ENCODE data around the gene HADH.
"Not testable (repeated sequence)": the region's sequence is repeated elsewhere in the genome, so short reads cannot be mapped to it uniquely, and the experiment has no call there.

The HADH gene

DNA sequence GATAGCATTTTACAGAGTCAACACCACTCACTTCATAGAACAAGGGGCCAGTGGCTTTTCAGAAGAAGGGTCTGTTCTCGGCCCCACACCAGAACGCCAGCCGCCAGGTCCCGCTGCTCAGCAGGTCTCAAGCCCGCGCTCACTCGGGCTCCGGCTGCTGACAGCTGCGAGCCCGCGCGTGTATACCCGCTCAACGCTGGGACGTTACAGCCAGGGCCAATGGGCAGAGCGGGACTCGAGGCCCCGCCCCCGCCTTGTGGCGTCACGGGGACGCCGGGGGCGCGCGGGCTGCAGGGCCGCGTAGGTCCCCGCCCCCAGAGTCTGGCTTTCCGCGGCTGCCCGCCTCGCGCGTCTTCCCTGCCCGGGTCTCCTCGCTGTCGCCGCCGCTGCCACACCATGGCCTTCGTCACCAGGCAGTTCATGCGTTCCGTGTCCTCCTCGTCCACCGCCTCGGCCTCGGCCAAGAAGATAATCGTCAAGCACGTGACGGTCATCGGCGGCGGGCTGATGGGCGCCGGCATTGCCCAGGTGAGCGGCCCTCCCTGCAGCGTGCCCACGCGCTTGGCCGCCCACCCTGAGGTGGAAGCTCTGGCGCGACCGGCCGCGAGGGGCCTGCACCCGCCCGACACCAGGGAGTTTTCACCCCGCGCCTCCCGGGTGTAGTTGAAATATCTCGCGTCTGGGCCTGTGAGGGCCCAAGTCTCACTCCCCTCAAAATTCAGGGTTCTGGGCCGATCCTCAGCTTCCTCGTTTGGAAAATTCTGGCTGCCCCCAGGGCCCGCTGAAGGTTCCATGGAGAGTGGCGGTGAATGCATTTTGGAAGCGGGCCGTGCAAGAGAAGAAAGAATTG, at the start of gene HADH:
TSS of gene HADH (plus strand) at position 353 of the 850 bp plus-strand sequence. CDS start at position 397, 44 bp downstream.
- DNase-seq, result peak; percentile 91

- DNase-seq, result no peak
Measured at GRCh38 chr4:107945809-107946208, 43.9 kb upstream of the HADH start.

GRCh38 chr4:107950746-107951540, 38.7 kb upstream of the HADH start:
- no peak for DNase-seq

- no peak for DNase-seq
Measured at GRCh38 chr4:107951551-107951950, 38.1 kb upstream of the HADH start.

- no peak for DNase-seq
Measured at GRCh38 chr4:107956011-107956410, 33.7 kb upstream of the HADH start.

DNA sequence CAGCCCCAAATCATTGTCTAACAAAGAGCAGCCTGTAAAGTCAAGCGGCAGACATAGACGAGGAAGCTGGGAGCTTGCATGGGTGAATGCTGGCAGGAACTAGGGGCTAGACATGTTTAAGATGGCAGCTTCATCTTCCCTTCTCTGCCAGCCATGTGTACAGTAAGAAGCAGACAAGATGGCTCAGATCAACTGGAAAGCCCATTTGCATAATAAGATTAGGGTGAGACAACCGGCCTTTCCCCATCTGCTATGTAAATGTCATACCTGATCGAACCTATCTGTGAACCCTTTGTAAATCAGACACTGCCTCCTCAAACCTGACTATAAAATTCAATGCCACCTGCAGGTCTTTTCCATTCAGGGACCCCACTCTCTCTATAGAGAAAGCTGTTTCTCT, 22.8 kb upstream of the HADH start:
- no peak for DNase-seq

DNA sequence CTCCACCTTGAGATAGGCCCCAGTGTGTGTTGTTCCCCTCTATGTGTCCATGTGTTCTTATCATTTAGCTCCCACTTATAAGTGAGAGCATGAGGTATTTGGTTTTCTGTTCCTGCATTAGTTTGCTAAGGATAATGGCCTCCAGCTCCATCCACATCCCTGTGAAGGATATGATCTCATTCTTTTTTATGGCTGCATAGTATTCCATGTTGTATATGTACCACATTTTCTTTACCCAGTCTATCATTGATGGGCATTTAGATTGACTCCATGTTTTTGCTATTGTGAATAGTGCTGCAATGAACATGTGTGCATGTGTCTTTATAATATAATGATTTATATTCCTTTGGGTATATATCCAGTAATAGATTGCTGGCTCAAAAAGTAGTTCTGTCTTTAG, 22.2 kb upstream of the HADH start:
- DNase-seq, result not testable (repeated sequence)

GRCh38 chr4:107967921-107968320, 21.8 kb upstream of the HADH start:
- not testable (repeated sequence) for DNase-seq

DNA sequence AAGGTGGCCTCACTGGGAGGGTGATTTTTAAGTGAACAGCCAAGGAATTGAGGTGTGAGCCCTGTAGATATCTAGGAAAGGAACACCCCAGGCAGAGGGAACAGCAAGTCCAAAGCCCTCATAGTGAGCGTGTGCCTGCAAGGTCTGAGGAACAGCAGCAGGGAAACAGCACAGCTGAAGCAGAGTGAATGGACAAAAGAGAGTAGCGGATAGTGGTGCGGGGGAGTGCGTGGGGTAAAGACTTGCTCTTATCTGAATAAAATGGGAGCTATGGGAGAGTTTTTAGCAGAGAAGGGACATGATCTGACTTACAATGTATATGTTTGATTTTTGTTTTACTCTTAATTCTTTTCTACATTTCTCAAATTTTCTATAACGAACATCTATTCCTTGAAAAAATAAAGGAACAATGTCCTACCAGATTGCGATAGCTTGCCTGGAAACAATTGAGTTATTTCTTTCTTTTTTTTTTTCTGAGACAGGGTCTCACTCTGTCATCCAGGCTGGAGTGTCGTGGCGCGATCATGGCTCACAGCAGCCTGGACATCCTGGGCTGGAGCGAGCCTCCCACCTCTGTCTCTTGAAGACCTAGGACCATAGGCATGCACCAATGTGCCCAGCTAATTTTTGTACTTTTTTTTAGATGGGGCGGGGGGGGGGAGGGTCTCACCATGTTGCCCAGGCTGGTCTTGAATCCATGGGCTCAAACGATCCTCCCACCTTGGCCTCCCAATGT, 19.5 kb upstream of the HADH start:
- no peak for DNase-seq

DNA sequence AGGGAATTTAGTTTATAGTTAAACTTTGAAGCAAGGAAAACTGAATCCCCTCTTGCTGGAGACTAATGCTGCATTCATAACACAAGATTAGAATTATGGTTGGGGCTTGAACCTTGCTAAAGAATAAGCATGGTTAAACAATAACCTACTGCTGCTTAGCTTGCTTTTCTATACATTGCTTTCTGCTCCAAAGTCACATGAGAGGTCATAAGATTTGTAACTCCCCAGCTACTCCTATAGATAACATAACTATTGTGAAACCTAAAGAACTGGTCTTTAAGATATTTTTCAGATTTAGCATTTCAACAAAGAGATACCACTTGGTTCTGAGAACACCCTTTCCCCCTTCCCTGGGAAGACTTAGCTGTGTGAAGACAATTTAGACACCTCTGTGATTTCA, 17.1 kb upstream of the HADH start:
- no peak for DNase-seq

DNA sequence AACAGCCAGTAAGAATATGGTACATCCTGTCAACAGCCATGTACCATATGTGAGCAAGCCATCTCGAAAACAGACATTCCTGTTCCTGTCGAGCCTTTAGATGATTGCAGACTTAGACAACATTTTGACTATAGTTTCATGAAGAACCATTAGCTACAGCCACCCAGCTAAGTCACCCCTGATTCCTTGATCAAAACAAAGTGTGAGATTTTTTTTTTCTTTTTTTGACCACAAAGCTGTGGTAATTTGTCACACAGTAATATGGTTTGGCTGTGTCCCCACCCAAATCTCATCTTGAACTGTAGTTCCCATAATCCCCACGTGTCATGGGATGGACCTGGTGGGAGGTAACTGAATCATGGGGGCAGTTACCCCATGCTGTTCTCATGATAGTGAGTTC, 15.2 kb upstream of the HADH start:
- DNase-seq, result no peak

DNA sequence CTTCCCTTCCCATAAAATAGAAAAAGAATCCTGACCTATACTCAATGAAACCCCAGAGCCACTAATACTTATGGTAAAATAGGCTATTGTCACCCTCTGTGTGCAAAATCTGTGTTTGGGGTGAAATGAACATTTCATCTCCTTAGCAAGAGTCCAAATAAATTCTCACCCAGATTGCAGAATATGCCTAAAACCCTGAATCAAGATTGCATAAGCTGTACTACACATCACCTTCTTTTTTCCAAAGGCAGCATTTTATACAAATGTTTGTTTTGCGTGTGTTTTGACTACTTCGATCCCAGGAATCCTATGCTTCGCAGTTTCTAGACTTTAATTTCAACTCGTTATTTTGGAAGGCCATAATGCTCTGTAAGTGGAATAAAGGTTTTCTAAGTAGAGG, 12.2 kb upstream of the HADH start:
- DNase-seq, result no peak

DNA sequence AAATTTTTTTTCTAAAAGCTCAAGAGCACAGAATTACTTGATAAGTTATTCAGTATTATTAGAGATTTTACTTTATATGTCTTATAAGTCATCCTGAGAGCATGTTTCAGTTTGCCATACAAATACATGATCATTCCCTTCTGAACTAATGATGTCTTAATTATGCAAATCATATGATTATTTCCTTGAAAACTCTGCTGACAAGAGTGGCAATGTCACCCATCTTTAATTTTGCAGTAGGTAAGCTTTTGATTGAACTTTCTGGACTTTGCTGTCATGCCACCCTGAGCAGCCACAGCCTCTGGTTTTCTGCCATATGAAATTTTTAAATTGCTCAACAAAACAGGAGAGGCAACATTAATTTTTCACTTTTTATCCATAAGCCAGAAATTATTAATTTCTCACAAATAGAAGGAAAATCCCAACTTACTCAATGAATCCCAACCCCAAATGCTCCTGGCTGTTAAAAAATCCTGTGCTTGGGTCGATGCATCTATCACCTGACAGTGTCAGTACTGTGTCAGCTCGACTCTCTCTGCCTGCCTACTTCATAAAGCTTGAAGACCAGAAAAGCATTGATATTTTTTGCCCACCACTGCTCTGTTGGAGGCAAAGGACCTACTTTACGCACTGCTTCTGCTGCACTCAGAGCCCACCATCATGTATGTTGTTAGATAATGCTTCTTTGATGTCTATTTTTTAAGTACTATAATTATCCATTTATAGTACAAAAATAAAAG, 11.6 kb upstream of the HADH start:
- no peak for DNase-seq

DNA sequence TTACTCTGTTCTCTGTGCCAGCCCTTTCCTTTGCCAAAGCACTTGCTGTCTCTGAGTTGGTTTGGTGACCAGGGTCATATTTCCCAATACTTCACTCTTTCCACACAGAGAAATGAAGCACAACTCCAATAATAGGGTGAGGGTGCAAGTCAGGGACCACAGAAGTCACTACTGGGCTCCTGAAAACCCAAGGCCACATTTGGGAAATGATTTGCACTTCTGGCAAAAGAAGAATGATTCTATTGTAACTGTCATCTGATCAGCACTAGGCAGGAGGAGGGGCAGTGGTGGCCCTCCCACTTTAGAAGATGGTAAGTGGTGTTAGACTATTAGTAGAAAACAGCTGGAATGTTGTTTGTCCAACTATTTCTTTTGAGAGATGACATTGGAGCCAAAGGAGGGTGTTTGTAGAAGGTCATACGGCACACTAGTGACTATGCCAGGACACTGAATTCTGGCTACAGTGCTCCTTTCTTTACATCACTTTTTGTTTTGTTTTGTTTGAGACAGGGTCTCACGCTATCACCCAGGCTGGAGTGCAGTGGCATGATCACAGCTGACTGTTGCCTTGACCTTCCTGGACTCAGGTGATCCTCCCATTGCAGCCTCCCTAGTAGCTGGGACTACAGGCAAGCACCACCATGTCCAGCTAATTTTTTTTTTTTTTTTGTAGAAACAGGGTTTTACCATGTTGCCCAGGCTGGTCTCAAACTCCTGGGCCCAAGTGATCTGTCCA, 10.8 kb upstream of the HADH start:
- DNase-seq, result no peak

GRCh38 chr4:107987916-107988762, 1.6 kb upstream of the HADH start:
- DNase-seq, result no peak

DNA sequence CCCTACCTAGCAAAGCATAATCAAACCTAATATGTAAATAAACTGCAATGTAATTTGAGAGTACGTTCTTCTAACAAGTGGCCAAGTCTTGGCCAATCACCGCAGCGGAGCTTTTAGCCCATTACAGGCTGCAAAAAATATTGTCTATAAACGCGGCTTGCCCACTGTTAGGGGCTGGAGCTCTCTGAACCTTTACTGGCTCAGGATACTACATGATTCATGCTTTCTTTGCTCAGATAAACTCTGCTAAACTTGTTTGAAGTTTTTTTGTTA, 990 bp upstream of the HADH start:
- DNase-seq, result no peak

DNA sequence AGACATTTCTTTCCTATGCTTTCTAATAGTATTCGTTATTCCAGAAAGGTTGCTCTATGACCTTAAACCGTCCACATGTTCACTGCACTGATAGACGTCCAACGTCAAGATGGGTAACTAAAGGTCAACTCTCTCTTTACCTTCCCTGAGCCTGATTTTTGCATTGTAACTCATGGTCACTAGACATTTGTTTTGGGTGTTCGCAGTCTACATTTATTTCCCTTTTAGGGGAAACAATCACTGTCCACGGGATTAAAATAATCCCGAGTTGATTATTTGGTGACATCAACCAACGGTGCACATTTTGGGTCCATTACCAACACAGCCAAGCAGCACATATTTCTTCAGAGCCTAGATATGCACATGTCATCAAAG, 540 bp upstream of the HADH start:
- DNase-seq, result peak; percentile 48

DNA sequence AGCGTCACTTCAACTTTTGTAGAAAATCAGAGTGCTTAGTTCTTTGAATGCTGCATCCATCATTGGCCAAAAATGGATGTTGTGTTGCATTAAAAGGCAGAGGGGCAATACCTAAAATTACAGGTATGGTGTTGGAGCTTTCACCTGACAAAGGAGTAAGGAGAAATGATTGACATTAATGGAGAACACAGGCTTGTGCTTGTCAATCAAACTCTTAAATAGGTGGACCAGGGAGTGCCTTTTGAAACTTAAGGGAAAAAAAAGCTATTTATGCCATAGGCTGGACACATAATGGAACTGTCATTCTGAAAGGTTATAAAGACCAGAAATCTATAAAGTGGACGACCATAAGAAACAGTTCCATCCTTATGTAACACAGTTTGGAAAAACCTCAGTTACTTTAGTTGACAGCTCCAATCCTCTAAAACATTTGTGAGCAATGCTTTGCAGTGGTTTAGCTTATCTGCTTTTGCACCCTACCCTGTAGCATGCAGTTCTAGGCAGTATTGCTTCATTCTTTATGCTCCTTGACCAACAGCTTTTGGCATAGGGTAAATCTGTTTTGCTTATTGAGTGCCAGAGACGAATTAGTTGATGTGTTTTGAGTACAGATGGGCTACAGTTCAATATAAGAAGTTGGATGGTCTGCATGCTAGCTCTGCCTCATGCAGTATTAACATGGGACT, 2.4 kb downstream of the HADH start:
- peak; percentile 60 for DNase-seq

GRCh38 chr4:107993969-107994368, 4.3 kb downstream of the HADH start:
- no peak for DNase-seq

GRCh38 chr4:107994894-107995293, 5.2 kb downstream of the HADH start:
- peak; percentile 90 for DNase-seq

Measured in hematopoietic multipotent progenitor cell treated with erythropoietin and hydrocortisone succinate and interleukin-3 and kit ligand, for 8 days (in vitro differentiated cells).